ENCODE results near the gene CBR1. TPM values are rescaled to one million over a fixed set of nuclear protein-coding genes. Genes with fewer than 3 reads are reported as not detected.

Gene CBR1
- total and polyA plus RNA-seq, 2 experiments from 2014 or later = 151 to 179 TPM

DNA sequence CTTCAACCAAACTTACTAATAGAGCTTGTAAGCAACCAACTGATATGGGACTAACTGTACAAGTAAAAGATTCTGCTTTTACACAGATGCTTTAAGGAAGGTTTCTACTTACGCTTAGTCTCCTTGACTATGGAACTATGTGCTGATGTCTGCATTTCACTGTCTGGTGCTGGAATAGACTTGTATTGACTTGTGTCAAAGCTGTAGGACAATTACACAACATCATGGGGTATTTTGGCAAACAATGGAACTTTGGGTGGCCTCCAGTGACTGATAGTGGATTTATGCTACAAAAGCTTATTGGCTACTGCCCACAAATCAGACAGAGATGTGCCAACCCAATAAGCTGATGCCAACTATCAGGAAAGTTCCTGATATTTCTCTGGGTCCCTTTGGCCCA, 10.6 kb downstream of the CBR1 start:
- Histone ChIP-seq H3K9ac (no peak overlapping the region), H3K79me2 (ENCODE audit: insufficient read depth) (no peaks in the 10 kb centered on the region), H3F3A (ENCODE audit: insufficient read depth) (0 out of 2 replicates have a peak, but pooled peaks cover 8% of the 10 kb centered on the region), H3K27me3 (replicated peaks; ENCODE audit: insufficient read depth) (no peaks in the 10 kb centered on the region), H3K4me3 (no peak overlapping the region), H3K9me3 (ENCODE audit: low read depth) (no peaks in the 10 kb centered on the region), H3K36me3 (ENCODE audit: low read depth) (no peaks in the 10 kb centered on the region), H3K4me2 (ENCODE audit: unreplicated experiment) (no peak overlapping the region), H2AFZ (no peak overlapping the region), H4K20me1 (ENCODE audit: insufficient read depth) (no peaks in the 10 kb centered on the region), H3K27ac (no peak overlapping the region), H3K4me1 (ENCODE audit: insufficient read depth) (no peaks in the 10 kb centered on the region), H3K9me2 (ENCODE audit: insufficient read depth) (no peaks in the 10 kb centered on the region)
- 92 to 100% methylated on average over 1 of the region's 1 CpG for WGBS, 2 experiments (ENCODE audit: low coverage in 1 of 2, low lambda C conversion rate in 2 of 2, missing lambda C conversion rate in 2 of 2)
- DNase-seq = no peak
- TF ChIP-seq EZH2 (IDR thresholded peaks at IDR 0.05; ENCODE audit: insufficient read depth, poor library complexity, severe bottlenecking) (no peak), EZH2phosphoT487 (IDR thresholded peaks at IDR 0.05; ENCODE audit: insufficient read depth, low read depth) (no peak)
- in situ Hi-C loops (cut with MboI) = no loop called here

DNA sequence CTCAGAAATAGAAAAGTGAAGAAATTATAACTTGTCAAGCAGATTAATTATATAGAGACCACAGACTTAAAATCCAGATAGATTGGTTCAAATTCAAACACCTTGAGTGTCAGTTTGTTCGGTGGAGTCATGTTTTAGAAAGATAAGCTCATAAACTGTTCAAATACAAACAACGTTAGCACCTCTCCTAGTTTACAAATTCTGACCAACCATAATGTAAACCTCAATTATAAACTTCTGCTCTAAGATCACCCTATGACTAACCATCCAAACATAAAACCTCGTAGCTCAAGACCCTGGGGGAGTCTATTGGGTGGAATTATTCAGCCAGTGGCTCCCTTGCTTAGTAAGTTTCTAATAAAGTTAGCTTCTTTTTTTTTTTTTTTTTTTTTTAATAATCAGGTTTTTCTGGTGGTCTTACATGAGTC, 12.4 kb downstream of the CBR1 start:
- Histone ChIP-seq H3K4me1 (ENCODE audit: insufficient read depth) (no peaks in the 10 kb centered on the region), H3K36me3 (ENCODE audit: low read depth) (no peaks in the 10 kb centered on the region), H3K9ac (no peak overlapping the region), H3K79me2 (ENCODE audit: insufficient read depth) (no peaks in the 10 kb centered on the region), H2AFZ (no peak overlapping the region), H3K4me3 (no peak overlapping the region), H4K20me1 (ENCODE audit: insufficient read depth) (no peaks in the 10 kb centered on the region), H3K4me2 (ENCODE audit: unreplicated experiment) (no peak overlapping the region), H3F3A (ENCODE audit: insufficient read depth) (no peaks in the 10 kb centered on the region), H3K9me2 (ENCODE audit: insufficient read depth) (no peaks in the 10 kb centered on the region), H3K27ac (no peak overlapping the region), H3K9me3 (ENCODE audit: low read depth) (no peaks in the 10 kb centered on the region), H3K27me3 (replicated peaks; ENCODE audit: insufficient read depth) (no peaks in the 10 kb centered on the region)
- DNase-seq = no peak
- in situ Hi-C loops (cut with MboI) = no loop called here
- no peak for TF ChIP-seq EZH2 (IDR thresholded peaks at IDR 0.05; ENCODE audit: insufficient read depth, poor library complexity, severe bottlenecking)
- no peak for TF ChIP-seq EZH2phosphoT487 (IDR thresholded peaks at IDR 0.05; ENCODE audit: insufficient read depth, low read depth)
- WGBS, 2 experiments (ENCODE audit: low coverage in 1 of 2, low lambda C conversion rate in 2 of 2, missing lambda C conversion rate in 2 of 2) = 74 to 75% methylated on average over 3 of the region's 3 CpGs

DNA sequence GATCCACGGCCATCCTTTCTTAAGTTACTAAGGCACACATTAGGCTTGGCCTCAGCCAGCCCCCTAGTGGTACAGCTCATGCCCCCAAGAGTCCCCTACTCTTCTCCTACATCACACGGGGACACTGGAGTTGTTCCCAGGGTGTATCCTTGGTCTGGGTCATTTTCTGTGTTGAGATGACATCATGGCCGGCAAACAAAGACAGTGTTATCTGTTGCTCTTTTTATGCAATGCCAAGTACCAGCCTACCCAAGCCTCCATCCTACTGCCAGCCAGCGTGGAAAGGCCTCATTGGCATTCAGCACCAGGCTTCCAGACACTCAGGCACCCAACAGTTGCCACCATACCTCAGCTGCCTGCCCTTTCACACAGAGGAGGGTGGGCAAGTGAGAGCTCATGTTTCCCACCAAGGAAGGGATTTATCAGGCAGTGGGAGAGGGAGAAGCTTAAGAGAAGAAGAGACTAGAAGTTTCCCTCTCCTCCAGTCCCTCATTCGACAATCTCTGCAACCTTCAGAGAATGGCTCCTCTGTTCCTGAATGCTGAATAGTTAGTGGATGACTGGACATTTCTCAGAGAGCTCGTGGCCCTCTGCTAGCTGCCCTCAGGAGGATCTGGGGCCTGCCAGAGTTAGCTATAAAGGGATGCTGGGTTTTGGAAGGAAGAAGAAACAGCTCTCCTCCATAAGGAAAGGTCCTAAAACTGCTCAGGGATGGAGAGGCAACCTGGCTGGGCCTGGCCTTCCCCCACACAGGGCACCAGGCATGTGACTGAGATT, 17.7 kb downstream of the CBR1 start:
- 38 to 39% methylated on average over 6 of the region's 6 CpGs for WGBS, 2 experiments (ENCODE audit: low coverage in 1 of 2, low lambda C conversion rate in 2 of 2, missing lambda C conversion rate in 2 of 2)
- H3K4me1 ChIP-seq (ENCODE audit: insufficient read depth) = peaks cover 3% of the 10 kb centered on the region; the same call in 1 of the 2 replicates
- no peaks in the 10 kb centered on the region for H3K27me3 ChIP-seq (replicated peaks; ENCODE audit: insufficient read depth)
- H3K9me3 ChIP-seq (ENCODE audit: low read depth) = no peaks in the 10 kb centered on the region
- DNase-seq = peak; percentile 49
- peak overlapping the region; percentile 48; the same call in 1 of the 2 replicates for H3K27ac ChIP-seq
- TF ChIP-seq EZH2 (IDR thresholded peaks at IDR 0.05; ENCODE audit: insufficient read depth, poor library complexity, severe bottlenecking) = no peak
- TF ChIP-seq EZH2phosphoT487 (IDR thresholded peaks at IDR 0.05; ENCODE audit: insufficient read depth, low read depth) = no peak
- H3K9me2 ChIP-seq (ENCODE audit: insufficient read depth) = no peaks in the 10 kb centered on the region
- in situ Hi-C loops (cut with MboI) = no loop called here
- H3K36me3 ChIP-seq (ENCODE audit: low read depth) = no peaks in the 10 kb centered on the region
- H3F3A ChIP-seq (ENCODE audit: insufficient read depth) = no peaks in the 10 kb centered on the region
- no peak overlapping the region for H3K4me3 ChIP-seq
- no peaks in the 10 kb centered on the region for H4K20me1 ChIP-seq (ENCODE audit: insufficient read depth)
- no peak overlapping the region for H3K4me2 ChIP-seq (ENCODE audit: unreplicated experiment)
- peak overlapping the region; percentile 76 for H2AFZ ChIP-seq
- H3K9ac ChIP-seq = no peak overlapping the region
- H3K79me2 ChIP-seq (ENCODE audit: insufficient read depth) = no peaks in the 10 kb centered on the region

- H3K4me2 ChIP-seq (ENCODE audit: unreplicated experiment) = no peak overlapping the region
- WGBS, 2 experiments (ENCODE audit: low coverage in 1 of 2, low lambda C conversion rate in 2 of 2, missing lambda C conversion rate in 2 of 2) = 75 to 88% methylated on average over 3 of the region's 3 CpGs
- H3K4me1 ChIP-seq (ENCODE audit: insufficient read depth) = peaks cover 3% of the 10 kb centered on the region; the same call in 1 of the 2 replicates
- no peaks in the 10 kb centered on the region for H3K36me3 ChIP-seq (ENCODE audit: low read depth)
- no peaks in the 10 kb centered on the region for H3K9me2 ChIP-seq (ENCODE audit: insufficient read depth)
- DNase-seq = no peak
- H3K9ac ChIP-seq = no peak overlapping the region
- no peaks in the 10 kb centered on the region for H3K79me2 ChIP-seq (ENCODE audit: insufficient read depth)
- no peaks in the 10 kb centered on the region for H3K27me3 ChIP-seq (replicated peaks; ENCODE audit: insufficient read depth)
- TF ChIP-seq EZH2 (IDR thresholded peaks at IDR 0.05; ENCODE audit: insufficient read depth, poor library complexity, severe bottlenecking) = no peak
- TF ChIP-seq EZH2phosphoT487 (IDR thresholded peaks at IDR 0.05; ENCODE audit: insufficient read depth, low read depth) = no peak
- H3F3A ChIP-seq (ENCODE audit: insufficient read depth) = no peaks in the 10 kb centered on the region
- no peak overlapping the region for H3K4me3 ChIP-seq
- in situ Hi-C loops (cut with MboI) = no loop called here
- no peak overlapping the region for H2AFZ ChIP-seq
- no peaks in the 10 kb centered on the region for H4K20me1 ChIP-seq (ENCODE audit: insufficient read depth)
- H3K27ac ChIP-seq = no peak overlapping the region
- no peaks in the 10 kb centered on the region for H3K9me3 ChIP-seq (ENCODE audit: low read depth)
Observed at GRCh38 chr21:36089946-36090345, 20.1 kb downstream of the CBR1 start.
